Measurements from ENCODE around the gene KRTAP13-1. TPM values are rescaled to one million over a fixed set of nuclear protein-coding genes. Genes with fewer than 3 reads are reported as not detected.

KRTAP13-1 gene, protein sequence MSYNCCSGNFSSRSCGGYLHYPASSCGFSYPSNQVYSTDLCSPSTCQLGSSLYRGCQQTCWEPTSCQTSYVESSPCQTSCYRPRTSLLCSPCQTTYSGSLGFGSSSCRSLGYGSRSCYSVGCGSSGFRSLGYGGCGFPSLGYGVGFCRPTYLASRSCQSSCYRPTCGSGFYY
- not detected in 2 replicates for total RNA-seq (2014; rRNA removed; shearing (Covaris generic))

DNA sequence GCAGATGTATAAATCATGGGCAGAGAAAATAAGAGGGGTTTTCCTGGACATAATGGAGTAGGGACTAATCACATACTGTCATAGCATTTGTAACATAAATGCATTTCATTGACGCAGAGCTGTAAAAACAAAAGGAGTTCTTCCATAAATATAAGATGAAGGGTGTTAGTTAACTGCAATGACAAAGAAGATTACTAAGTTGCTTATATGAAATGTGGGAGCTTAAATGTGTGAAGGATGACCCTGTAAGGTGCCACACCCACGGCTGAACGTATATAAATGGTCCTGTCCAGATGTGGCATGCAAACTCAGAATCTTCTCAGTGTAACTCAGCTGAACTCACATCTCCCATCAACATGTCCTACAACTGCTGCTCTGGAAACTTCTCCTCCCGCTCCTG is at the start of gene KRTAP13-1:
Gene KRTAP13-1, plus strand, starts transcription at position 301 of the 400 bp plus-strand sequence. Its CDS starts 56 bp downstream, at position 357.
- H3K9me3 ChIP-seq (replicated peaks) = no peaks in the 10 kb centered on the region
- no peak for DNase-seq (ENCODE audit: low read depth in 1 of 2, low spot score in 2 of 2)
- H3K4me3 ChIP-seq = no peak within 1 kb of the TSS
- no peaks in the 10 kb centered on the region for H3K27me3 ChIP-seq (replicated peaks)
- no peak within 1 kb of the TSS for H3K27ac ChIP-seq
- H3K36me3 ChIP-seq = no peaks in the 10 kb centered on the region
- no peaks in the 10 kb centered on the region for H3K4me1 ChIP-seq (replicated peaks)

DNA sequence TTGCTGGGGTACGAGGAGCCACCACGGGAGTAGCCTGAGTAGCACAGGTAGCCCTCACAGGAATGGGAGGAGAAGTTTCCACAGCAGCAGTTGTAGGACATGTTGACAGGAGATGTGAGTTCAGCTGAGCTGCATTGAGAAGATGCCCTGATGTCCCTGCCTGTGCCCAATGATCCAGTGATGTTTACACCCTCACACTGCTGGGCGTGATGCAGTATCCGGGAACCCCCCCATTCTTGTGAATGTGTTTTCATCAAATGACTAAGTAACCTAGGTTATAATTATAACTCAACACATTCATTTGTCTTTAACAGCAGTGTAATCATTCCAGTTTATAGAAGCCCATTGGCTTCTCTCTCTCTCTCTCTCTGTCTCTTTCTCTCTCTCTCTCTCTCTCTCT is 47.3 kb upstream of the KRTAP13-1 start, which contains the start of gene KRTAP23-1:
Gene KRTAP23-1, minus strand, starts transcription at position 101 of the 400 bp plus-strand sequence. Its CDS starts 0 bp downstream, at position 101.
- Histone ChIP-seq H3K4me3 (no peak within 1 kb of the TSS), H3K36me3 (no peaks in the 10 kb centered on the region), H3K9me3 (replicated peaks) (no peaks in the 10 kb centered on the region), H3K27me3 (replicated peaks) (no peaks in the 10 kb centered on the region), H3K27ac (no peak within 1 kb of the TSS), H3K4me1 (replicated peaks) (no peaks in the 10 kb centered on the region)
- no peak for DNase-seq (ENCODE audit: low read depth in 1 of 2, low spot score in 2 of 2)

DNA sequence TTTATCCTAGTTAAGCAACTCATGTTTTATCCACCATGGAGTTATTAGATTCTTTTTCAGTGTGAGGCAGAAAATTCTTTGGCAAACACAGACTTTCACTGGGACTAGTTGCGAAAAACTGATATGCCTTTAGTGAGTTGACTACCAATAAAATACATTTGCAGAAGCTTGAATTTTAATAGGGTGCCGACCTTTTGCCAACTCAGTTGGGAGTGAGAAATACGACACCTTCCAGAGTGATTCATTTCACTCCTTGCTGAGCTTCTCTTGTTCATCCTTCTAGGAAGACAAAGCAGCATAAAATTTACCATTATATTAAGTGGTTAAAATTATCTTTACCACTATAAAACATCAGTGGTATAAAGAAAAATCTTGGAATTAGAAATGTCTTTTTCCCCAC is 46.3 kb upstream of the KRTAP13-1 start:
- H3K4me1 ChIP-seq (replicated peaks) = no peaks in the 10 kb centered on the region

DNA sequence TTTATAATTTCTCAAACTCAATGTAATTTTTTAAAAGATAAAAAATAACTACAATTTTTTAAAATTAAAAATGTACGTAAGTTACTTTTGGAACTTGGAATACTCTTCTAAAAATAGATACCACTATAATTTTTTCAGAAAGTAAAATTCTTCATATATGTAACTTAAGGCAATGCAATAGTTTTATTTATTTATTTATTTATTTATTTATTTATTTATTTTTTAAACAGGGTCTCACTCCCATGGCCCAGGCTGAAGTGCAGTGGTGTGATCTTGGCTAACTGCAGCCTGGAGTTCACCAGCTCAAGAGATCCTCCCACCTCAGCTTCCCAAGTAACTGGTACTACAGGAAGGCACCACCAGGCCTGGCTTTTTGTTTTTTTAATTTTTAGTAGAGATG is 44.3 kb upstream of the KRTAP13-1 start:
- Histone ChIP-seq H3K27me3 (replicated peaks) (no peaks in the 10 kb centered on the region), H3K9me3 (replicated peaks) (no peaks in the 10 kb centered on the region), H3K4me3 (no peak overlapping the region), H3K27ac (no peak overlapping the region), H3K4me1 (replicated peaks) (no peaks in the 10 kb centered on the region), H3K36me3 (no peaks in the 10 kb centered on the region)
- DNase-seq (ENCODE audit: low read depth in 1 of 2, low spot score in 2 of 2) = no peak

More for the DNA sequence above, 46.3 kb upstream of the KRTAP13-1 start:
- Histone ChIP-seq H3K27ac (no peak overlapping the region), H3K4me3 (no peak overlapping the region), H3K9me3 (replicated peaks) (no peaks in the 10 kb centered on the region), H3K36me3 (no peaks in the 10 kb centered on the region), H3K27me3 (replicated peaks) (no peaks in the 10 kb centered on the region)
- DNase-seq (ENCODE audit: low read depth in 1 of 2, low spot score in 2 of 2) = no peak

DNA sequence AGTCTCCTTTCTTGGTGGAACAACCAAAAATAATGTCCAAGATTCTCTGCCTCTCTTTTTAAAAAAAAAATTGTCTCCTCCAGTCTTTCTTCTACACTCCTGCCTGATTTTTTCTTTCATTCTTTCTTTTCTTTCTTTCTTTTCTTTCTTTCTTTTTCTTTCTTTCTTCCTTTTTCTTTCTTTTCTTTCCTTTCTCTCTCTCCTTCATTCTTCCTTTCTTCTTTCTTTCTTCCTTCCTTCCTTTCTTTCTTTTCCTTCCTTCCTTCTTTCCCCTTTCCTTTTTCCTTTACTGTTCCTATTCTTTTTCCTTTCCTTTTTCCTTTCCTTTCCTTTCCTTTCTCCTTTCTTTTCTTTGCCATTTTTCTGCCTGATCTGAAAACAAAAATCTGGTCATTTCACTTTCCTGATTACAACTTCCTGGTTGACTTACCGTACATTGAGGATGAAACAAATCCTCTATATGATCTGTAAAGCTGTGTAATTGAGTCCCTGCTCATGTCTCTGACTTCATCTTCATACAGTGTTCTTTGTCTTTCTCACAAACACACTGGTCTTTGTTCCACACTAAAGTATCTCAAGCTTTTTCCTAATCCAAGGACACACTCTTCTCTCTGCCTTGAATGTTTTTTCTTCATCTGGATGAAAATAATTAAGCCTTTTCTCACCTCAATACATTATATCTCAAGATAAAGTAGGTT is 41.4 kb upstream of the KRTAP13-1 start:
- H3K36me3 ChIP-seq = no peaks in the 10 kb centered on the region
- no peaks in the 10 kb centered on the region for H3K4me1 ChIP-seq (replicated peaks)
- H3K27ac ChIP-seq = no peak overlapping the region
- no peaks in the 10 kb centered on the region for H3K27me3 ChIP-seq (replicated peaks)
- no peaks in the 10 kb centered on the region for H3K9me3 ChIP-seq (replicated peaks)
- H3K4me3 ChIP-seq = no peak overlapping the region
- no peak for DNase-seq (ENCODE audit: low read depth in 1 of 2, low spot score in 2 of 2)

DNA sequence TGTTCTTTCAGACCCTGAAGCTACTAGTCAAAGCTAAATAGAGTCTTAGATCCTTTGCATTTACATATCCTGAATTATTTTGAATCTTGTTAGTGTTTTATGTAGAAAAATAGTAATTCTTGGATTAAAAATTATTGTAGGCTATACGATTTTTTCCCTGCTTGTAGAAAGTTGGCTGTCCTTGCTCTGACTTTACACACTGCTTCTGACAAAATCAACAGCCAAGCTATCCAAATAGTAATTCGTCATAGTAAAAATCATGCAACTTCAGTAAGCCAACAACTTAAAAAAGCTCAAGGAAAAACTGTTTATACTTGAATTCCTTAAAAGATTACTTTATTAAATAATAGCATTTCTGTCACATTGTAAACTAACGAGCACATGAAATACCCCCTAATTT is 39.9 kb upstream of the KRTAP13-1 start:
- no peak for DNase-seq (ENCODE audit: low read depth in 1 of 2, low spot score in 2 of 2)
- Histone ChIP-seq H3K27me3 (replicated peaks) (no peaks in the 10 kb centered on the region), H3K4me3 (no peak overlapping the region), H3K36me3 (no peaks in the 10 kb centered on the region), H3K9me3 (replicated peaks) (no peaks in the 10 kb centered on the region), H3K4me1 (replicated peaks) (no peaks in the 10 kb centered on the region), H3K27ac (no peak overlapping the region)

DNA sequence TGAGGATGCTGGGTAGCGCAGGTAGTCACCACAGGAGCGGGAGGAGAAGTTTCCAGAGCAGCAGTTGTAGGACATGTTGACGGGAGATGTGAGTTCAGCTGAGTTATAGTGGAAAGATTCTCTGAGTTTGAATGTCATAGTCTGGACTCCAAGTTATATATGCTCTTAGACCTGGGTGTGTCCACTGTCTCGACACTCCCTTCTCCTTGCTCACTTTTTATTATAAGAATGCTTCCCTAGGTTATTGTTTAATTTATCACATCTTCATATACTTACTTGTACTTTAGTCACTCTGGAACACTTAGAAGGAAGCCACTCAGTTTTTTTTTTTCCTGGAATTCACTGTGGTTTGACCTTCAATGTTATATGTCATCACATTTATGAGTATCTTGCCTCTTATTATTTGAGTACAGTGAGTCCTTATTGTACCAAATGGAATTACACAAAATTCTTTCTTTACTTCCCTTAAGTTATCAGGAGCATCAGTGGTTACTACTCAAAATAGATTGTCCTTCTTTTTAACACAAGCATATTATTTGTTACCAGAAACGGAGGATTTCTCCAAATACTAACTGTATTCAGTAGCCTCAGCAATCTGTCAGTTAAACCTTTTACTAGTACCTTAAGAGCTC is 23.6 kb upstream of the KRTAP13-1 start, which contains the start of gene KRTAP13-2:
Gene KRTAP13-2, minus strand, starts transcription at position 133 of the 632 bp plus-strand sequence. Its CDS starts 58 bp downstream, at position 75.
- no peak for DNase-seq (ENCODE audit: low read depth in 1 of 2, low spot score in 2 of 2)

DNA sequence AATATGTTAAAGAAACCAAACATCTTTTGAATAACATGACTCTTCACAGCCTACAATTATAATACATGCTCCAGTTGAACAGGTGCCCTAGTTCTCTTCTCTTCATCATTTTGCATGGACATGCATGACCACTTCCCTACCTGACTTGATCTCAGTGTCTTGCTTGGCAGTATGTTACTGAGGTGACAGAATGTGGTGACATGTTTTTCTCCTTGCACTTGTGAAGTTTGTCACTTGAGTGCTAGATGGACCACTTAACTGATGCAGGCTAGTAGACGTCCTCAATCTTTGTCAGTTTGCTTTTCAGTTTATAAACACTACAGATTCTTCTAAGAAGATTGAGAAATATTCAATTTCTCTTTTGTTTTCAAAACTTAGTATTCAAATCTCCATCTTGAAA is 13.6 kb upstream of the KRTAP13-1 start:
- no peak for DNase-seq (ENCODE audit: low read depth in 1 of 2, low spot score in 2 of 2)
- no peak overlapping the region for H3K27ac ChIP-seq
- no peaks in the 10 kb centered on the region for H3K27me3 ChIP-seq (replicated peaks)
- H3K36me3 ChIP-seq = no peaks in the 10 kb centered on the region
- H3K4me3 ChIP-seq = no peak overlapping the region
- H3K4me1 ChIP-seq (replicated peaks) = no peaks in the 10 kb centered on the region
- H3K9me3 ChIP-seq (replicated peaks) = no peaks in the 10 kb centered on the region

More for the DNA sequence above, 23.6 kb upstream of the KRTAP13-1 start, which contains the start of gene KRTAP13-2:
- no peak within 1 kb of the TSS for H3K4me3 ChIP-seq
- H3K27ac ChIP-seq = no peak within 1 kb of the TSS
- no peaks in the 10 kb centered on the region for H3K4me1 ChIP-seq (replicated peaks)
- H3K27me3 ChIP-seq (replicated peaks) = no peaks in the 10 kb centered on the region
- no peaks in the 10 kb centered on the region for H3K36me3 ChIP-seq
- no peaks in the 10 kb centered on the region for H3K9me3 ChIP-seq (replicated peaks)

DNA sequence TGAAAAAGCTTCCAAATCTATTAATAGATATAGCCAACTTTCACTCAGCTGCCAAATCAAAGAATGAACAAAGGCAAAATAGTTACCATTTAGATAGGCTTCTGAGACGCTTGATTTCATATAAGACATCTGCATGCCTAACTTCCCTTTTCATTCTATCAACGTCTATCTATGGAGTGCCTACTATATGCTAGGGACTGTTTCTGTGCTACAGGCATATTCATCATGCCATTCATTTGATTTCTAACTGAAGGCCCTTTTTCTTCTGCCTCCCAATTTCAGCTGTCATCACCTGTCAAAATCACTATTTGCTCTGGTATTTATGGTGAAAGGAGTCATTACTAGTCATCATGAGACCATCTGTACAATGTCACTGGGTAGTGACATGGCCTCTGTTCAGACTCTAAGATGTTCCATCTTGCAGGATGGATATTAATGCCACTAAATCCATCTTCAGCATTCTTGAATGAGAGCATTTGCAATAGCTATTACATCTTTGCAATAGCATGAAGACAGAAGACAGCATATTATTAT is 4.3 kb upstream of the KRTAP13-1 start:
- Histone ChIP-seq H3K36me3 (no peaks in the 10 kb centered on the region), H3K4me3 (no peak overlapping the region), H3K4me1 (replicated peaks) (no peaks in the 10 kb centered on the region), H3K27ac (no peak overlapping the region), H3K27me3 (replicated peaks) (no peaks in the 10 kb centered on the region), H3K9me3 (replicated peaks) (no peaks in the 10 kb centered on the region)
- DNase-seq (ENCODE audit: low read depth in 1 of 2, low spot score in 2 of 2) = no peak

DNA sequence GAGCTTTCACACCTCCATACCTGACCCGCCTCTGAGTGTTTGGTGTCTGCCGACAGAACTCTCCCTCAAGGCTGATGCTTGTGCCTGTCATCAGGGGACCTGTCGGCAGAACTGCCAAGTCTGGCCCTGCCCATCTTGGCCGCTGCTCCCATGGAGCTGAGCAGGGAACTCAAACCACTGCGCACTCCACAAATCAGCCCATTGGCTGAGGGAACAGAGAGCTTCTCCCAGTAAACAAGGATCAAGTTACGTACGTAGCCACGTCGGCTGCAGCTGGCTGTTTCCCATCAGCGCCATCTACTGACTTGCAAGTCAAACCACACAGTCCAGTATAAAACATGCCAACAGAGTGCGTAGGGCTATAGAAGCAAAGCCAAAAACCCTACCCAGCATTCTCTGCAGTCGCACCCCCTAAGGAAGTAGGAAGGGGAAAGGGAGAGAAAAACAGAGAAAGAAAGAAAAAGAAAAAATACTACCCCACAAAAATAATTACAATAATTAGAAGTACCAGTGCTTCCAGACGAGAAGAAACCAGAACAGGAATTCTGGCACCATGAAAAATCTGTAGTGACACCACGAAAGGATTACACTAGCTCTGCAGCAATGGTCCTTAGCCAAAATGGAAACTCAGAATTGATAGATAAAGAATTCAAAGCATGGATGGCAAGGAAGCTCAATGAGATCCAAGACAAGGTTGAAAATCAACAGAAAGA is 13.1 kb downstream of the KRTAP13-1 start:
- Histone ChIP-seq H3K27me3 (replicated peaks) (no peaks in the 10 kb centered on the region), H3K36me3 (no peaks in the 10 kb centered on the region), H3K9me3 (replicated peaks) (no peaks in the 10 kb centered on the region), H3K27ac (no peak overlapping the region), H3K4me1 (replicated peaks) (no peaks in the 10 kb centered on the region; the same call in 1 of the 2 replicates), H3K4me3 (no peak overlapping the region)
- peak; percentile 6 to 50 for DNase-seq (ENCODE audit: low read depth in 1 of 2, low spot score in 2 of 2)

DNA sequence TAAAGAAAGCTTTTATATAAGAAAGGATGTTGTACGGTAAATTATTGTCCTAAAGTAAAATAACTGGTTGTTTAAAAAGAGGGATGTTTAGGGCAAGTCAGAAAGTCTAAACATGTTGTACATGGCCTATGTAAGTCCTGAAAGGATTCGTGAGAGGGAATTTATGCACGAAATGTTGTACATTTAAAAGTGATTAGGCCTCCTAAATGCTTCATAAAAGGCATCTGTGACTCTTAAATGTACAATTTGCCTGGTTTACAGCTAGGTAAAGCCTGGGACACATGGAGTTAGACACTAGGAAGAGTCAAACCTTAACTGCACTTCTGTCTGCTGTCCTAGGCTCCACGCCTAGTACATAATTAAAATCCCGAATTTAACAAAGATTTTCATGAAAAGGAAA is 20.2 kb downstream of the KRTAP13-1 start:
- H3K27ac ChIP-seq = no peak overlapping the region
- H3K4me3 ChIP-seq = no peak overlapping the region
- no peaks in the 10 kb centered on the region for H3K36me3 ChIP-seq
- no peaks in the 10 kb centered on the region for H3K4me1 ChIP-seq (replicated peaks)
- no peaks in the 10 kb centered on the region for H3K9me3 ChIP-seq (replicated peaks)
- no peaks in the 10 kb centered on the region; the same call in 1 of the 2 replicates for H3K27me3 ChIP-seq (replicated peaks)
- DNase-seq (ENCODE audit: low read depth in 1 of 2, low spot score in 2 of 2) = no peak

DNA sequence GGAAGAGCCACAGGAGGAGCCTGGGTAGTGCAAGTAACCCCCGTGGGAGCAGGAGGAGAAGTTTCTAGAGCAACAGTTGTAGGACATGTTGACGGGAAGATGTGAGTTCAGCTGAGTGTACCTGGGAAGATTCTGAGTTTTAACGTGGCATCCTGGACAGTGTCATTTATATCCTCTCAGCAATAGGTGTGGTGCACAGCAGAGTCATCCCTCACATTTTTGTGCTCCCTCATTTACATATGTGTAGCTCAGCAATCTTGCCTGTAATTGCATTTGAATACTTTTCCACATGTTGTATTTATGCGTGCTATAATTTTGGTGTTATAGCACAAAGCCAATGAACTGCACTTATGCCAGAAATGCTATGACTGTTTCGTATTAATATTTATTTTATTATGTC is 30.0 kb downstream of the KRTAP13-1 start, which contains the start of gene KRTAP13-3:
Gene KRTAP13-3, minus strand, starts transcription at position 101 of the 400 bp plus-strand sequence. Its CDS starts 14 bp downstream, at position 87.
- no peak for DNase-seq (ENCODE audit: low read depth in 1 of 2, low spot score in 2 of 2)
- Histone ChIP-seq H3K27me3 (replicated peaks) (no peaks in the 10 kb centered on the region), H3K4me1 (replicated peaks) (no peaks in the 10 kb centered on the region), H3K4me3 (no peak within 1 kb of the TSS), H3K36me3 (no peaks in the 10 kb centered on the region), H3K27ac (no peak within 1 kb of the TSS), H3K9me3 (replicated peaks) (no peaks in the 10 kb centered on the region)

DNA sequence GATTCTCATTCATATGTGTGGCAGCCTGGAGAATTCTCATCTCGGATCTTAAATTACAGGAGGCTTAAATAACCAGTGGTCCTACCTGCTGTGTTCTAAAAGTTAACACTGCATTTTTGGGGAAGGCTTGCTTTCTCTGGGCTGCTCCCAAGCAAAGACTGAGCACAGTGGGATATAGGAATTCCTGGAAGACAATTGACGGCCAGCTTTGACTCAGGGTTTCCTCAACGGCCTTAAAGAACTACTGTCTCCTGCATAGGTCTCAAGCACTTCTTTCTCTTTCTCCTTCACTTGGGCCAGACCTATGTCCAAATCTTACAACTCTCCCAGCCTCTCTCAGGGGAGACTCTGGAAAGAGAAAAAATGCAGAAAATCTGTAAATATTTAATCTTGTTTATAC is 30.9 kb downstream of the KRTAP13-1 start:
- Histone ChIP-seq H3K36me3 (no peaks in the 10 kb centered on the region), H3K9me3 (replicated peaks) (no peaks in the 10 kb centered on the region), H3K27ac (no peak overlapping the region), H3K4me3 (no peak overlapping the region), H3K4me1 (replicated peaks) (no peaks in the 10 kb centered on the region), H3K27me3 (replicated peaks) (no peaks in the 10 kb centered on the region)
- DNase-seq (ENCODE audit: low read depth in 1 of 2, low spot score in 2 of 2) = no peak
